NCI-H146 treated with DMSO at 0.1 percent for 48 hours (cell line): ENCODE results near the gene MYT1.

Source experiments
- DNase-seq: peaks from one replicate; lab custom pipeline; 2025; ENCODE audit not compliant: unreplicated experiment; lab: John Stamatoyannopoulos, UW

Gene MYT1

DNA sequence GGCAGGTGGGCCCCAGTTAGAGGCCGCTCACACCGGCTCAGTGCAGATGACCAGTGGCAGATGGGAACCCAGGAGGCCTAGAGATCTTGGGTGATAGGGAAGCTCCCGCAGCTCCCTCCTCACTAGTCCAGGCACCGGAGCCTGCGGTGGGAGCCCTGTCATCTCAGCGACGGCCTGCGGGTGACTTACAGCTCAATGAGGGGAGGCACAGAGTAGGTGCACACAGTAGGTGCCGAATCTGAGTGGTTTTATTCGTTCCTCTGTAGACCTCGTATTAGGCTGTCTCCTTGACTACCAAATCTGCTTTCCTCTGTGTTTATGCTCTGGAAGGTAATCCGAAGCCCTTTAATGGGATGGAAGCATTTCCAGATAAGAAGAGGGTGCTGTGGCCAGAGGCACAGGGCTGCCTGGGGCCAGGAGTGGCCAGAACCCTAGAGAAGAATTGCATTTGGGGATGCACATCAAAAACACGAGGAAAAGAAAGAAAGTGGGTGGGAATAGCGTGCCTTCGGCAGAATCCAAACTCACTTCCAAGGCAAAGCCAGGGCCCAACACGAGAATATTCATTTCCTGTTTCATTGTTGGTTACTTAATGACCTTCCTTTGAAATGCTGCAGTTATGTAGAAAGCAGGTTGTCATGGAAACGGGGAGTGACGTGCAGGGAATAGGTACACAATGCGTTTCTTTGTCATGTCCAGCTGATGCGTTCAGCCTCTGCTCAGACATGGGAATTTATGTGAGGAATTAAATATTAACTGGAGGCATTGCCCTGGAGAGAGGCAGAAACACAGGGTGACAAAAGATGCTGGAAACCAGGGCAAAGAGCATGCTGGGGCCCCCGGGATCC is 24.7 kb downstream of the MYT1 start:
- DNase-seq, result peak; percentile 99

- no peak for DNase-seq
Observed at GRCh38 chr20:64189530-64189966, 25.3 kb downstream of the MYT1 start.

DNA sequence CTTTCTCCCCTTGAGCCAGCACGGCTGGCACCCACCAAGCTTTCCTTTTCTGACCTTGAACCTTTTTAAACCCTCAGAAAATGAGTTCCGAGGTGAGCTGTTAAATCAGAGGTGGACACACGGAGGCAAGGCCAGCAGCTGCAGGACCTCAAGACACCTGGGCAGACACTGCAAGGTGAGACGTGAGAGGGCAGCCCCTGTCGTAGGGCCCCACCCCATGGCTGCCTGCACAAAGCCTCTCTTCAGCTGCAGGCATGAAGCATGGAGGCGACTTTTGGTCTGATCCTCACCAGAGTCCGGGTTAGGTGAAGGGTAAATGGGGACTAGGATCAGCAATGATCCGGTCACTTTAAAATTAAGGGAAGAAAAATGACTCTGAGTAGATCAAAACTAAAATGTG is 25.7 kb downstream of the MYT1 start:
- no peak for DNase-seq

DNA sequence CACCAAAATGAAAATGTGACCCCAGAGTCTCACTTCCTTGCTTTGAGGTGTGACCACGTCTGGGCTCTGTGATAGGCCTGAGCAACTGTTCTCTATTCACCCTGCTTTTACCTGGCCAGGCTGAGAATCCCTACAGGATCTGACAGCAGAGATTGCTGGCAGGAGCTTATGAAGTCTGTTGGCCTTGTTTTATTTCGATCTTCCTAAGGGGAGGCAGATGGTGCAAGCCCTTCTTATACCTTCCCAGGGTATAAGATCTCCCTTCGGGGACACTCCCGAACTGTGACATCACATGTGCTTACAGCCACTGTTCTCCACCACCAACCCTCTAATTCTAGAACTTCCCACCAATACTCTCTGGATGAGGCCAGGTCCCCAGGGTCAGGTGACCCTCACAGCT is 26.8 kb downstream of the MYT1 start:
- no peak for DNase-seq

- no peak for DNase-seq
Observed at GRCh38 chr20:64192406-64192805, 28.2 kb downstream of the MYT1 start.

DNA sequence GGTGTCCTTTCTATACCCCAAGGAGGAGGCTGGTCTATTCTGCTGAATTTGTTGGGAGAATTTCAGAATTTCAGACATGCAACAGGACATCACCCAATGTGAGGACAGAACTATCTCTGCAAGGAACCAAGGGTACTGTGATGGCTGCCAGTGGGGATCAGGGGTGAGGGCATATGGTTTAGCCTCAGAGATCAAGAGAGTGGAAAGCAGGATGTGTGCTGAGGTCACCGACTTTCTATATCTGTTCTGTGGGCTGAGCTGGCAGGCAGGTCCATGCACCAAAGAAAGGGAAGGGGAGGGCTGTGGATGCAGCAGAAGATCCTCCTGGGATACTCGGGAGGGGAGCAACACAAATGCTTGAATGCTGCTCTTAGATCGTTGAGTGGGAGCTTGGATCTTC is 28.8 kb downstream of the MYT1 start:
- DNase-seq, result no peak

DNA sequence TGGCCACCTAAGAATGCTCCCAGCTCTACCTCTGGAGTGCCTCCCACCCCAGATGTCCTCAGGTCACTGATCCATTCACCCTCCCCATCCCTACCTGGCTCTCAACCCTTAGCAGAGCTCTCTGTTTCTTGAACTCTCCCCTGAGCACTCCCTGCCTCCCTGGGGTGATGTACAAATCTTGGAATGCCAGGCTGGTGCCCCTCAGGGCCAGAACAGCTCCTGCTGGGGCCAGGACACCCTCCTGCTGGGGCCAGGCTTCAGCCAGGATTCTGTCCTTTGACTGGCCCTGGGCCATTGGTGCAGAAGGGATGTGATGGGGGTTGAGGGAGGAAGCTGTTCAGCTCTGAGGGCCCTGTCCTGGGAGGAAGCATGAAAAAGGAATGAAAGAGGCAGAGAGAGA is 30.0 kb downstream of the MYT1 start:
- no peak for DNase-seq

- no peak for DNase-seq
Observed at GRCh38 chr20:64196309-64196708, 32.1 kb downstream of the MYT1 start.

- peak; percentile 92 for DNase-seq
Observed at GRCh38 chr20:64196847-64197306, 32.6 kb downstream of the MYT1 start.

DNA sequence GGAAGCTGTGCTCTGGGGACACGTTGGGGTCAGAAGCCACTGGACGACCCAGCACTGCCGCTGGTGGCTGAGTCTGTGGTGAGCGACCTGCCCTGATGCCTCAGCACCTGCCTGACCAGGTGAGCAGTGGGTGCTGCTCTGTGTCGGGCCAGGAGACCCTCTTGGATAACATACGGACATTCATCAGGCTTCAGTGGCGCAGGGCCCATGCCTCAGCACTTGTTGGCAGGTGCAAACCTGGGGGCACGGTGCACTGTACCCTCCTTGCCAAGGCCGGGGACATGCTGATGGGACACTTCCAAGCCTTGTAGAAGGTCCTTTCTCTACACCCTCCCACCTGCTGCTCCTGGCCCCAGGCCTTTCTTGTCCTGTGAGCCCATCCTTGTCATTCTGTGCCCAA is 34.1 kb downstream of the MYT1 start:
- no peak for DNase-seq

- no peak for DNase-seq
Observed at GRCh38 chr20:64199395-64199794, 35.1 kb downstream of the MYT1 start.

DNA sequence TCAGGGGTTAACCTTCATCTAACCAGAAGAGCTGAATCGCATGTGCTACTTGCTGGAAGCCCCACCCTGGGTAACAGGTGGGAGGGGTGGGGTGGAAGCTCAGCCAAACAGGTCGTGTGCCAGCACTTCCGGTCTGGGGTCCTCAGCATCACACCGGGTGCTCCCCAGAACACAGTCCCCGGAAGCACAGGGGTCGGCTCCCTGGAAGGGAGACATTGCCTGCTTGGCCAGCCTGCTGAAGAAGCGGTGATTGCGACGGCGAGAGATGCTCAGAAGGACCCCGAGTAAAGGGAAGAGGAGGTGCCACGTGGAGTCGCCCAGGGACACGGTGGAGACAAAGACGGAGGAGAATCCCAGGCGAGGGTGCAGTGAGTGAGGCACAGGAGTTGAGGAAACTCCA is 36.5 kb downstream of the MYT1 start:
- no peak for DNase-seq

DNA sequence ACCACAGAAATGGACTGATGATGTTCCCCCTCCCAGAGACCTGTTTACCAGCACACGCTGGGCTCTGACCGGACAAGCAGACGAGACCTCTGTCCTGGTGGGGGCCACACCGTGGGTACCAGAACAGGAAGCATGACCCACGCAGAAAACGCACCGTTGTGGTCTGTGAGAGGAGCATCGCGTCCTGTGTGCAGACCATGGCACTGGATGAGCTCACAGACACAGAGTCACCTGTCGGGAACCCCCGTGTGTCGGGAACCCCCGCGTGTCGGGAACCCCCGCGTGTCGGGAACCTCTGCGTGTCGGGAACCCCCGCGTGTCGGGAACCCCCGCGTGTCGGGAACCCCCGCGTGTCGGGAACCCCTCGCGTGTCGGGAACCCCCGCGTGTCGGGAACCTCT is 37.4 kb downstream of the MYT1 start:
- DNase-seq, result no peak

DNA sequence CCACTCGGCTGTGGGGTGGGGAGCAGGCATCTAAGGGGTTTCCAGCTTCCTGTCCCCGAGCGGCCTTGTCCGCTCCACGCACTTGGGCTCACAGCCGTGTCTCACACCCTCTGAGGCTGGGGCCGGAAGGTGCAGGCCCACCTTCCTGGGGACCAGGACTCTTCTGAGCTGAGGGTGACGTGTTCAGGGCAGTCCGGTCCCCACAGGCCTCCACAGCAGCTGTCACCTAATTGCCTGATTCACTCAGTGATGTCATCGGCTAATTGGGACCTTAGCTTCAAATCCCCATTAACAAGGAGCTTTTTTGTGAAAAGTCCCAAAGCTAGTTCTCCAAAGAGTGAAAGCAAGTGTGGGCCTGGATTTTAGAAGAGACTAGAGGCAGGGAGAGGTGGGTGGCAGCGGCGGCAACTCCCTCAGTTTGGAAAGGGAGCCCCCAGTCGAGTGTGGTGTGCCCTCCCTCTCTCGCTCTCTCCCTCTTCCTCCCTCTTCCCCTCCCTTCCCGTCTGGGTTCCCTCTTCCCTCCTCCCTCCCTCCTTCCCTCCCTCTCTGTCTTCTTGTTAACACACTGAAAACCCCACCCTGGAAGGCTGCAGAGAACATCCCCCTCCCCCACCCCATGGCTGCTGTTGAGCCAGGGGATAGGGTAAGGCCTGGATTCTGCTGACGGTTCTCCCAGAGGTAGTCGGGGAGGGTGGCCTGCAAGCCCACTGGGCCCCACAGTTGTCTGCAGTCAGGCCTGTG is 39.0 kb downstream of the MYT1 start:
- no peak for DNase-seq

GRCh38 chr20:64205611-64206026 is 41.4 kb downstream of the MYT1 start:
- no peak for DNase-seq

DNA sequence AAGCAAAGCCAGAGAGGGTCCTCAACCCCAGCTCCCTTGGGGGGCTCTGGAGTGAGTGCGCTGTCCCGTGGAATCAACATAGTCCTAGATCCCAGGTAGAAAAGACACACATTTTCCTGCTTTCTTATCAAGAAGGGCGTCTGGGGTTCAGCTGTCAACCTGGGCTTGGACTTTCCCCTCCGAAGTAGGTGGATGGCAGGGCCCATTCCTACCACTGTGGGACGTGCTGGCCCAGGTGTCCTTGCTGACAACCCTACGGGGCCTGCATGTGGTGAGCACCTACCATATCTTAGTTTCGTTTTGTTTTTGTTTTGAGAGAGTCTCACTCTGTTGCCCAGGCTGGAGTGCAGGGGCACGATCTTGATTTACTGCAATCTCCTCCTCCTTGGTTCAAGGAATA is 42.4 kb downstream of the MYT1 start:
- DNase-seq, result no peak

- DNase-seq, result no peak
Observed at GRCh38 chr20:64207641-64208590, 43.7 kb downstream of the MYT1 start.

DNA sequence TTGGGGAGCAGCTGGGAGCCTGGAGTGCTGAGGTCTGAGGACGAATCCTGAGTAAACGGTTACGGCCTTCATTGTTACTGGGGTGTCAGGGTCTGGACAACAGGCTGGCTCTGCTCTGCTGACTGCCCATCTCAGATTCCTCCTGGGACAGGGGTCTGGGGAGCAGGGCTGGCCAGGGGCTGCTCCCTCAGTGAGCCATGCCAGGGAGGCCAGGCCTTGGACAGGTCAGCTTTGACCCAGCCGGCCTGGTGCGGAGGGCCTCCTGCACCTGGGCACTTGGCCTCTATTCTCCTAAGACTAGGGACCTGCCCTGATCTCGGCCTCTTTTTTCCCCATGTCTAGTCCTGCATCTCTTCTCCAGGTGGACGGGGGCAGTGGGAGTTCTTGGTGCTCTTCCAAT is 44.9 kb downstream of the MYT1 start:
- no peak for DNase-seq

GRCh38 chr20:64210656-64211369 is 46.6 kb downstream of the MYT1 start:
- DNase-seq, result no peak

- DNase-seq, result no peak
Observed at GRCh38 chr20:64211874-64212658, 47.8 kb downstream of the MYT1 start.
